SK-N-SH (cell line): ENCODE results near the gene USP10. TPM values are rescaled to one million over a fixed set of nuclear protein-coding genes. Genes with fewer than 3 reads are reported as not detected.
A peak's percentile ranks its signal among the peaks of the same experiment; 100 is the strongest.

Experiments
- CTCF ChIA-PET: fragments of 300-600, 350-600 bp; formaldehyde crosslinking; extraction: SDS; loops from one replicate; lab custom pipeline; 2021; lab: Yijun Ruan, JAX
- POLR2A ChIA-PET: fragments of 350-600 bp; sonication (Branson Sonifier 250); formaldehyde crosslinking; extraction: SDS; loops from one replicate; lab custom pipeline; 2020; ENCODE audit warnings: antibody characterized with exemption, inconsistent platforms; lab: Yijun Ruan, JAX
- DNase-seq: peaks from one replicate; pipeline ENCODE4 v3.0.0; 2012
- H2AFZ ChIP-seq: fragments of 200-600 bp; sonication (generic); 2 replicates; pipeline ENCODE4 v1.8.1; 2016; ENCODE audit warnings: antibody characterized with exemption, mild to moderate bottlenecking, low read depth
- H3F3A ChIP-seq: fragments of 200-600 bp; sonication (generic); replicated peaks from 2 replicates; pipeline ENCODE3; 2016; ENCODE audit warnings: antibody characterized with exemption, mild to moderate bottlenecking; ENCODE audit not compliant: insufficient read depth
- H3K27ac ChIP-seq, 2 experiments: fragments of 200-500 bp in 1 of 2; fragments of 200-600 bp in 1 of 2; sonication (Bioruptor generic) in 1 of 2; sonication (generic), shearing (Covaris generic) in 1 of 2; 2 replicates each; pipeline versions ENCODE4 v1.5.1 to v1.6.1; 2014 to 2016; ENCODE audit warnings: low read depth in 2 of 2, inconsistent platforms in 1 of 2, low read length in 1 of 2, mild to moderate bottlenecking in 1 of 2, mixed read lengths in 1 of 2
- H3K27me3 ChIP-seq: fragments of 200-600 bp; sonication (generic), shearing (Covaris generic); 2 replicates; pipeline ENCODE4 v1.6.1; 2016; ENCODE audit warnings: mixed run types; ENCODE audit not compliant: insufficient read depth
- H3K36me3 ChIP-seq, 2 experiments: fragments of 200-500 bp in 1 of 2; fragments of 200-600 bp in 1 of 2; sonication (Bioruptor generic) in 1 of 2; sonication (generic) in 1 of 2; replicated peaks in 1 of 2; 2 replicates each; pipeline versions ENCODE3 to v1.5.1; 2014 to 2016; ENCODE audit warnings: low read length in 1 of 2, mild to moderate bottlenecking in 1 of 2; ENCODE audit not compliant: insufficient read depth in 2 of 2, control insufficient read depth in 1 of 2
- H3K4me1 ChIP-seq, 2 experiments: fragments of 200-500 bp in 1 of 2; fragments of 200-600 bp in 1 of 2; sonication (Bioruptor generic) in 1 of 2; sonication (generic), shearing (Covaris generic) in 1 of 2; 2 replicates each; pipeline versions ENCODE4 v1.5.1 to v1.6.1; 2014 to 2016; ENCODE audit warnings: low read depth in 1 of 2, low read length in 1 of 2, mixed run types in 1 of 2; ENCODE audit not compliant: insufficient read depth in 2 of 2, control insufficient read depth in 1 of 2
- H3K4me2 ChIP-seq: fragments of 200-600 bp; sonication (generic), shearing (Covaris generic); 2 replicates; pipeline ENCODE4 v1.6.1; 2017; ENCODE audit warnings: mixed run types
- H3K4me3 ChIP-seq, 2 experiments: fragments of 200-500 bp in 1 of 2; fragments of 200-600 bp in 1 of 2; sonication (Bioruptor generic) in 1 of 2; sonication (generic), shearing (Covaris generic) in 1 of 2; 2 replicates each; pipeline versions ENCODE4 v1.5.1 to v1.8.1; 2014 to 2016; ENCODE audit warnings: low read depth in 2 of 2, inconsistent platforms in 1 of 2, low read length in 1 of 2, mild to moderate bottlenecking in 1 of 2, mixed read lengths in 1 of 2, moderate library complexity in 1 of 2
- H3K79me2 ChIP-seq: fragments of 200-600 bp; sonication (generic); 2 replicates; pipeline ENCODE4 v1.8.1; 2017; ENCODE audit warnings: mild to moderate bottlenecking; ENCODE audit not compliant: insufficient read depth
- H3K9ac ChIP-seq: fragments of 200-600 bp; sonication (generic); 2 replicates; pipeline ENCODE4 v1.6.1; 2017; ENCODE audit warnings: mixed run types
- H3K9me2 ChIP-seq: fragments of 200-600 bp; sonication (generic); 2 replicates; pipeline ENCODE4 v1.6.1; 2017; ENCODE audit warnings: mixed run types
- H3K9me3 ChIP-seq: fragments of 200-600 bp; sonication (generic); 2 replicates; pipeline ENCODE4 v1.6.1; 2017; ENCODE audit warnings: mixed run types, mild to moderate bottlenecking, moderate library complexity
- H4K20me1 ChIP-seq: fragments of 200-600 bp; sonication (generic); 2 replicates; pipeline ENCODE4 v1.6.1; 2017; ENCODE audit warnings: mild to moderate bottlenecking, mixed run types; ENCODE audit not compliant: insufficient read depth
- ELF1 ChIP-seq: IDR thresholded peaks from 2 replicates; pipeline ENCODE4 v1.4.0; 2012
- FOSL2 ChIP-seq: IDR thresholded peaks from 2 replicates; pipeline ENCODE4 v1.4.0; 2012; ENCODE audit warnings: low read depth, mild to moderate bottlenecking, moderate library complexity, borderline replicate concordance
- GATA2 ChIP-seq: sonication (generic); formaldehyde crosslinking; IDR thresholded peaks from 2 replicates; pipeline ENCODE4 v1.5.0; 2020; ENCODE audit warnings: mild to moderate bottlenecking, missing genetic modification reagents
- NRF1 ChIP-seq: IDR thresholded peaks from 2 replicates; pipeline ENCODE4 v1.6.1; 2012; ENCODE audit warnings: low read depth, mild to moderate bottlenecking, low read length
- RAD21 ChIP-seq: IDR thresholded peaks from 2 replicates; pipeline ENCODE4 v1.6.1; 2012; ENCODE audit warnings: mild to moderate bottlenecking, low read length
- RXRA ChIP-seq: IDR thresholded peaks from 2 replicates; pipeline ENCODE4 v1.4.0; 2012; ENCODE audit warnings: low read depth, mild to moderate bottlenecking, borderline replicate concordance
- SIN3A ChIP-seq: IDR thresholded peaks from 2 replicates; pipeline ENCODE4 v1.6.1; 2012; ENCODE audit warnings: low read depth, mild to moderate bottlenecking, low read length, moderate library complexity, borderline replicate concordance
- TCF12 ChIP-seq: IDR thresholded peaks from 2 replicates; pipeline ENCODE4 v1.4.0; 2012
- WGBS: methylation state at CpG from one replicate; pipeline ENCODE4 v1.1.6; 2017; ENCODE audit warnings: low lambda C conversion rate; 5-methylcytosine and 5-hydroxymethylcytosine counted together
- polyA plus RNA-seq, 3 experiments: library from polyadenylated mRNA; depleted of rRNA; stranded (reverse); fragments of >200 nt; gene quantifications; 2 replicates each; pipeline ENCODE4 v1.2.3, GENCODE V29; 2012
- TF ChIP-seq, protein P1 (sequence below): IDR thresholded peaks from 2 replicates; pipeline ENCODE4 v1.4.0; 2012; ENCODE audit warnings: low read depth
- TF ChIP-seq, protein P2 (sequence below): fragments of 200-600 bp; sonication (generic); IDR thresholded peaks from 2 replicates; pipeline ENCODE4 v1.6.1; 2017; ENCODE audit warnings: antibody characterized with exemption, mild to moderate bottlenecking, moderate library complexity

The USP10 gene
- polyA plus RNA-seq, 1 of the 3 experiments (the other 2 are of a cell fraction) = 49.2 TPM

DNA sequence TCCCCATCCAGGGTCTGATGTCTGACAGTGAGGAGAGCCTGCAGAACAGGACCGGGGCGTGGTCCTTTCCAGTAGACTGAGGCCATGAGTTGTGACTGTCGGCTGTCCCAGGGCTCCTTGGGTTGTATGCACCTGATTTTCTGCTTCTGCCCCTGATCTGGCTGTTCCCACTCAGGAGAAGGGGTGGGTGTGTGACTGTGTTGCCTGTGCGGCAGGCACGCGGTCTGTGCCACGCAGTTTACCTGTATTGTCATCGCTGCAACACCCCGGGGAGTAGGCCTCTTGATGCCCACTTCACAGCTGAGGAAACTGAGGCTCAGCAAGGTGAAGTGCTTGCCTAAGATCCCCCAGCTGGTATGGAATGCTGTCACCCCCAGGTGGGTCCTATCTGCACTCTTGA is 121.4 kb downstream of the USP10 start:
- H3K4me3 ChIP-seq = no peak overlapping the region
- H4K20me1 ChIP-seq = no peaks in the 10 kb centered on the region
- 93% methylated on average over 4 of the region's 9 CpGs for WGBS
- TF ChIP-seq FOSL2 (no peak), NRF1 (no peak), RAD21 (no peak)
- TF ChIP-seq, protein P1, sequence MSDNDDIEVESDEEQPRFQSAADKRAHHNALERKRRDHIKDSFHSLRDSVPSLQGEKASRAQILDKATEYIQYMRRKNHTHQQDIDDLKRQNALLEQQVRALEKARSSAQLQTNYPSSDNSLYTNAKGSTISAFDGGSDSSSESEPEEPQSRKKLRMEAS = no peak
- H3K36me3 ChIP-seq = no peaks in the 10 kb centered on the region
- H3K27me3 ChIP-seq = no peaks in the 10 kb centered on the region
- no peaks in the 10 kb centered on the region for H3K9me3 ChIP-seq
- peaks cover 0 to 16% of the 10 kb centered on the region in 2 experiments; a peak in 2 of 4 replicates for H3K4me1 ChIP-seq
- peaks cover 8% of the 10 kb centered on the region for H3F3A ChIP-seq
- no peak overlapping the region for H3K4me2 ChIP-seq
- no peaks in the 10 kb centered on the region for H3K79me2 ChIP-seq
- no peak overlapping the region for H3K9ac ChIP-seq
- POLR2A ChIA-PET = no interaction called here
- no peak overlapping the region for H3K27ac ChIP-seq
- H2AFZ ChIP-seq = no peak overlapping the region
- CTCF ChIA-PET = interaction anchor here (0.8 to 1.5 kb wide), 4 partner anchors 95 to 141 kb away, joined by 3 to 4 read pairs (median 3); no protein-coding TSS in a partner anchor
- H3K9me2 ChIP-seq = no peaks in the 10 kb centered on the region
- DNase-seq = no peak

DNA sequence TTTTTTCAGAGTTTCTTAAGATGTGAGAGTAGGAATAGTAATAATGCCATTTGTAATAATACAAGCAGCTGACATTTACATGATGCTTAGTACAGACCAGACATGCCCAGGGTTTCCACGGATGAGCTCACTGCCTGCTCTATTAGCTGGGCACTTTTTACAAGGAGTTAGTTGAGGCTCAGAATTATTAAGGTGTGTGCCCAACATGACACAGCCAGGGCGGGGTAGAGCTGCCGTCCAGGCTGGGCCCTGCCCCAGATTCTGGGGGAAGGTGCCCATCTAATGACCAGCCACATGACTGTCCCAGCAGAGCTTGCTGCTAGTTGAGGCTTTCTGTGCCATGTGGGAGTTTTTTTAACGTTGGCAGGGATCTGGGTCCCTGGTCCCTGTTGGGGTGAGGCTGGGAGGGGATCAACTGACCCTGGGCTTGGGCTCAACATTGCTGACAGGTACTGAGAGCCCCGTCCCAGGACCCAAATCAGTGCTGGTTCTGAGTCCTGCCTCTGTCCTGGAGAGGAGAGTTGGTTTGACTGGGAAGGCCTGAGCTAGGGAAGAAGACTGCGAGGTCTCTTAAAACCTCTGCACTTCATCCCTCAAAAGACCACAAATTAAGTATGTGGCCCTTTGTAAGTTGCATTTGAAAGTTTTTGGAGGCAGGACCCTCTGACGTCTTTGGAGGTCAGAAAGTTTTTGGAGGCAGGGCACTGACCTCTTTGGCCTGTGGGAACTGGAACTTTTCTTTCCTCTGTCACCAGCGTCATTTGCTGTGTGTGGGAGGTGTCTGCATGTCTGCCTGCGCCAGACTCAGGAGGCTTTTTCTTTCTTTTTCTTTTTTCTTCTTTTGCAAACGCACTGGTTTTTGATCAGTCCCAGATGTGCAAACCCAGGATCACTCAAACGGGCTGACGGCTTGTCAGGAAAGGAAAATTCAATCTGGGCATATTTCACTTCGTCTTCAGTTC is 122.2 kb downstream of the USP10 start:
- H3K36me3 ChIP-seq = no peaks in the 10 kb centered on the region
- no peak overlapping the region for H3K9ac ChIP-seq
- H3K27ac ChIP-seq = no peak overlapping the region
- POLR2A ChIA-PET = no interaction called here
- DNase-seq = no peak
- no peaks in the 10 kb centered on the region for H3K79me2 ChIP-seq
- no peak overlapping the region for H3K4me3 ChIP-seq
- H3K4me2 ChIP-seq = no peak overlapping the region
- CTCF ChIA-PET = interaction anchor here (1.1 to 1.5 kb wide), 3 partner anchors 67 to 130 kb away, joined by 3 to 4 read pairs (median 4); no protein-coding TSS in a partner anchor
- no peak for TF ChIP-seq SIN3A
- TF ChIP-seq RXRA = no peak
- TF ChIP-seq, protein P2, sequence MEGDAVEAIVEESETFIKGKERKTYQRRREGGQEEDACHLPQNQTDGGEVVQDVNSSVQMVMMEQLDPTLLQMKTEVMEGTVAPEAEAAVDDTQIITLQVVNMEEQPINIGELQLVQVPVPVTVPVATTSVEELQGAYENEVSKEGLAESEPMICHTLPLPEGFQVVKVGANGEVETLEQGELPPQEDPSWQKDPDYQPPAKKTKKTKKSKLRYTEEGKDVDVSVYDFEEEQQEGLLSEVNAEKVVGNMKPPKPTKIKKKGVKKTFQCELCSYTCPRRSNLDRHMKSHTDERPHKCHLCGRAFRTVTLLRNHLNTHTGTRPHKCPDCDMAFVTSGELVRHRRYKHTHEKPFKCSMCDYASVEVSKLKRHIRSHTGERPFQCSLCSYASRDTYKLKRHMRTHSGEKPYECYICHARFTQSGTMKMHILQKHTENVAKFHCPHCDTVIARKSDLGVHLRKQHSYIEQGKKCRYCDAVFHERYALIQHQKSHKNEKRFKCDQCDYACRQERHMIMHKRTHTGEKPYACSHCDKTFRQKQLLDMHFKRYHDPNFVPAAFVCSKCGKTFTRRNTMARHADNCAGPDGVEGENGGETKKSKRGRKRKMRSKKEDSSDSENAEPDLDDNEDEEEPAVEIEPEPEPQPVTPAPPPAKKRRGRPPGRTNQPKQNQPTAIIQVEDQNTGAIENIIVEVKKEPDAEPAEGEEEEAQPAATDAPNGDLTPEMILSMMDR = no peak
- TF ChIP-seq, protein P1 = no peak
- no peak for TF ChIP-seq ELF1
- TF ChIP-seq GATA2 (CRISPR knock-in tag) = no peak
- TF ChIP-seq TCF12 = peak; percentile 44; the same call in 1 of the 2 replicates
- peaks cover 8 to 23% of the 10 kb centered on the region in 2 experiments; a peak in 3 of 4 replicates for H3K4me1 ChIP-seq
- peaks cover 14% of the 10 kb centered on the region for H3F3A ChIP-seq
- 52% methylated on average over 11 of the region's 13 CpGs for WGBS
- H3K27me3 ChIP-seq = no peaks in the 10 kb centered on the region
- no peaks in the 10 kb centered on the region for H3K9me3 ChIP-seq
- H2AFZ ChIP-seq = no peak overlapping the region
- H4K20me1 ChIP-seq = no peaks in the 10 kb centered on the region
- no peaks in the 10 kb centered on the region for H3K9me2 ChIP-seq
